Measurements from ENCODE around the gene ELOA. TPM values are rescaled to one million over a fixed set of nuclear protein-coding genes. Genes with fewer than 3 reads are reported as not detected.
A peak's percentile ranks its signal among the peaks of the same experiment; 100 is the strongest.

Gene ELOA
- total RNA-seq, 1 donor from 2014 or later = 29.1 TPM

- H3K9me3 ChIP-seq (replicated peaks) = no peaks in the 10 kb centered on the region
- DNase-seq = no peak
- H3K4me3 ChIP-seq = no peak overlapping the region
- H3K27me3 ChIP-seq (ENCODE audit: low read depth) = no peaks in the 10 kb centered on the region
- H3K4me1 ChIP-seq = peaks cover 53% of the 10 kb centered on the region
- no peak overlapping the region for H3K27ac ChIP-seq (replicated peaks)
- no peak for TF ChIP-seq CTCF (IDR thresholded peaks at IDR 0.05; ENCODE audit: borderline replicate concordance)
- intact Hi-C loops (cut with micrococcal nuclease) = no loop called here
- H3K36me3 ChIP-seq = peaks cover 81% of the 10 kb centered on the region
These were observed 9.6 kb downstream of the ELOA start for GRCh38 chr1:23752909-23753308.

GRCh38 chr1:23756676-23757075 is 13.4 kb downstream of the ELOA start:
- Histone ChIP-seq H3K4me1 (peaks cover 70% of the 10 kb centered on the region), H3K4me3 (no peak overlapping the region), H3K36me3 (peaks cover 96% of the 10 kb centered on the region), H3K27ac (replicated peaks) (peak overlapping the region; percentile 71), H3K9me3 (replicated peaks) (no peaks in the 10 kb centered on the region), H3K27me3 (ENCODE audit: low read depth) (no peaks in the 10 kb centered on the region)
- no peak for TF ChIP-seq CTCF (IDR thresholded peaks at IDR 0.05; ENCODE audit: borderline replicate concordance)
- no peak for DNase-seq
- intact Hi-C loops (cut with micrococcal nuclease) = no loop called here

- DNase-seq = no peak
- Histone ChIP-seq H3K27me3 (ENCODE audit: low read depth) (no peaks in the 10 kb centered on the region), H3K36me3 (peaks cover 85% of the 10 kb centered on the region), H3K4me3 (no peak overlapping the region), H3K27ac (replicated peaks) (peak overlapping the region; percentile 71), H3K4me1 (peaks cover 78% of the 10 kb centered on the region), H3K9me3 (replicated peaks) (no peaks in the 10 kb centered on the region)
- intact Hi-C loops (cut with micrococcal nuclease) = no loop called here
- TF ChIP-seq CTCF (IDR thresholded peaks at IDR 0.05; ENCODE audit: borderline replicate concordance) = no peak
These were observed 14.5 kb downstream of the ELOA start for GRCh38 chr1:23757812-23758211.

- intact Hi-C loops (cut with micrococcal nuclease) = no loop called here
- H3K4me1 ChIP-seq = peaks cover 80% of the 10 kb centered on the region
- peak overlapping the region; percentile 11 for H3K4me3 ChIP-seq
- no peaks in the 10 kb centered on the region for H3K27me3 ChIP-seq (ENCODE audit: low read depth)
- H3K36me3 ChIP-seq = peaks cover 76% of the 10 kb centered on the region
- H3K9me3 ChIP-seq (replicated peaks) = no peaks in the 10 kb centered on the region
- TF ChIP-seq CTCF (IDR thresholded peaks at IDR 0.05; ENCODE audit: borderline replicate concordance) = no peak
- peak overlapping the region; percentile 71 for H3K27ac ChIP-seq (replicated peaks)
- DNase-seq = no peak
These were observed 16.0 kb downstream of the ELOA start for GRCh38 chr1:23759277-23759676.

- H3K4me3 ChIP-seq = no peak overlapping the region
- H3K4me1 ChIP-seq = peaks cover 65% of the 10 kb centered on the region
- H3K9me3 ChIP-seq (replicated peaks) = no peaks in the 10 kb centered on the region
- peak overlapping the region; percentile 71 for H3K27ac ChIP-seq (replicated peaks)
- TF ChIP-seq CTCF (IDR thresholded peaks at IDR 0.05; ENCODE audit: borderline replicate concordance) = no peak
- no peaks in the 10 kb centered on the region for H3K27me3 ChIP-seq (ENCODE audit: low read depth)
- no peak for DNase-seq
- peaks cover 44% of the 10 kb centered on the region for H3K36me3 ChIP-seq
- intact Hi-C loops (cut with micrococcal nuclease) = no loop called here
These were observed 19.8 kb downstream of the ELOA start for GRCh38 chr1:23763041-23763577.

Data from left ventricle myocardium inferior (tissue), 1 donor.